Bladder microvascular endothelial cell (primary cell): ENCODE data around the gene FOXN4. TPM values are rescaled to one million over a fixed set of nuclear protein-coding genes. Genes with fewer than 3 reads are reported as not detected.

Experiments used
- total RNA-seq: library from RNA; depleted of rRNA; stranded (reverse); fragments of >200 nt; gene quantifications from 2 replicates; pipeline ENCODE4 v1.2.3, GENCODE V29; 2014

FOXN4 gene
- total RNA-seq: not detected in 2 replicates

GRCh38 chr12:109308534-109309380 is at the start of gene FOXN4:
Gene FOXN4 (minus strand): TSS chr12:109309284. CDS start chr12:109308321, 963 bp downstream.

GRCh38 chr12:109347589-109347988 is 38.5 kb upstream of the FOXN4 start, which contains the start of gene MYO1H:
Gene MYO1H (plus strand): TSS chr12:109347900. CDS start chr12:109347961, 61 bp downstream.

Other genes starting within 250 kb of the FOXN4 start
- gene ALKBH2, start 215.8 kb downstream of the FOXN4 start, total RNA-seq: 7.6 and 7.7 TPM in 2 replicates
- 14.5 and 23.3 TPM in 2 replicates for gene UNG, start 211.7 kb downstream of the FOXN4 start, total RNA-seq
- 2.5 and 3.6 TPM in 2 replicates for gene ACACB, start 192.7 kb downstream of the FOXN4 start, total RNA-seq
- not detected in 2 replicates for gene MYO1H, start 38.6 kb upstream of the FOXN4 start, total RNA-seq
- gene KCTD10, start 168.0 kb upstream of the FOXN4 start, total RNA-seq: 72.2 and 81.9 TPM in 2 replicates
- gene UBE3B, start 168.3 kb upstream of the FOXN4 start, total RNA-seq: 18.0 and 52.7 TPM in 2 replicates